HCT116 (cell line): Measurements from ENCODE around the gene EEF1AKMT2. TPM values are rescaled to one million over a fixed set of nuclear protein-coding genes. Genes with fewer than 3 reads are reported as not detected.

Experiments used
- ATAC-seq: fragments of 200-7000 bp; cut with Tn5 transposase; 2 replicates; pipeline ENCODE4 v1.9.1; 2020; ENCODE audit warnings: mild to moderate bottlenecking, moderate library complexity
- BruUV-seq: library from RNA; stranded (reverse); fragments of 400-500 nt; replicated peaks from 2 replicates; lab custom pipeline; 2021; lab: Mats Ljungman, UMichigan
- CTCF ChIA-PET: fragments of 300-600 bp; sonication (Branson Sonifier 250); formaldehyde crosslinking; loops from one replicate; lab custom pipeline; 2021; ENCODE audit warnings: antibody characterized with exemption; lab: Charles Lee
- POLR2A ChIA-PET: fragments of 300-600, 350-600 bp; sonication (Branson Sonifier 250); formaldehyde crosslinking; loops from one replicate; lab custom pipeline; 2021; ENCODE audit warnings: antibody characterized with exemption; lab: Charles Lee
- RAD21 ChIA-PET, 2 experiments: fragments of 300-600 bp; sonication (Branson Sonifier 250); formaldehyde crosslinking; loops; one replicate each; lab custom pipeline; 2023; ENCODE audit warnings: low total read pairs in 2 of 2; ENCODE audit not compliant: uncharacterized antibody in 2 of 2, unreplicated experiment in 2 of 2, low non-redundant PET in 1 of 2; lab: Charles Lee
- DNase-seq: peaks from one replicate; pipeline ENCODE4 v3.0.0-alpha.2; 2010; ENCODE audit warnings: low read depth, low spot score
- H2AFZ ChIP-seq: fragments of 200-600 bp; shearing (Covaris generic), sonication (generic); 2 replicates; pipeline ENCODE4 v1.6.1; 2017; ENCODE audit warnings: low read depth, mixed run types, mixed read lengths, antibody characterized with exemption, low read length; ENCODE audit not compliant: poor library complexity, severe bottlenecking
- H3K27ac ChIP-seq: 2 replicates; pipeline ENCODE4 v1.5.1; 2012; ENCODE audit warnings: low read depth, low read length
- H3K27me3 ChIP-seq: fragments of 200-600 bp; sonication (generic); 2 replicates; pipeline ENCODE4 v1.6.1; 2016; ENCODE audit warnings: mixed run types, low read length, mixed read lengths; ENCODE audit not compliant: insufficient read depth
- H3K36me3 ChIP-seq, 2 experiments: fragments of 200-500 bp in 1 of 2; fragments of 200-600 bp in 1 of 2; sonication (Bioruptor generic) in 1 of 2; sonication (generic) in 1 of 2; 2 replicates each; pipeline versions ENCODE4 v1.5.1 to v1.6.1; 2014 to 2016; ENCODE audit warnings: low read length in 2 of 2, inconsistent platforms in 1 of 2, mixed read lengths in 1 of 2, mixed run types in 1 of 2; ENCODE audit not compliant: insufficient read depth in 2 of 2, control insufficient read depth in 1 of 2
- H3K4me1 ChIP-seq, 2 experiments: fragments of 200-600 bp in 1 of 2; sonication (generic) in 1 of 2; 2 replicates each; pipeline versions ENCODE4 v1.5.1 to v1.6.1; 2012 to 2017; ENCODE audit warnings: low read length in 2 of 2, inconsistent platforms in 1 of 2, mild to moderate bottlenecking in 1 of 2, mixed read lengths in 1 of 2, mixed run types in 1 of 2, moderate library complexity in 1 of 2; ENCODE audit not compliant: insufficient read depth in 2 of 2, control insufficient read depth in 1 of 2
- H3K4me2 ChIP-seq: fragments of 200-600 bp; sonication (generic); 2 replicates; pipeline ENCODE4 v1.6.1; 2017; ENCODE audit warnings: mixed run types, low read length, mixed read lengths
- H3K4me3 ChIP-seq, 2 experiments: fragments of 200-600 bp in 1 of 2; sonication (generic) in 1 of 2; replicated peaks in 1 of 2; 2 replicates each; pipeline ENCODE4 v1.5.1; 2011 to 2016; ENCODE audit warnings: low read length in 2 of 2, control low read depth in 1 of 2, low read depth in 1 of 2, mild to moderate bottlenecking in 1 of 2, mixed read lengths in 1 of 2, mixed run types in 1 of 2
- H3K79me2 ChIP-seq: fragments of 200-600 bp; sonication (generic); 2 replicates; pipeline ENCODE4 v1.6.1; 2017; ENCODE audit warnings: mild to moderate bottlenecking, mixed run types, low read length, moderate library complexity, mixed read lengths; ENCODE audit not compliant: insufficient read depth
- H3K9ac ChIP-seq: fragments of 200-600 bp; sonication (generic); 2 replicates; pipeline ENCODE4 v1.6.1; 2016; ENCODE audit warnings: low read length, mixed read lengths
- H3K9me2 ChIP-seq: fragments of 200-600 bp; sonication (generic), shearing (Covaris generic); 2 replicates; pipeline ENCODE4 v1.6.1; 2017; ENCODE audit warnings: mixed run types, mild to moderate bottlenecking, moderate library complexity; ENCODE audit not compliant: insufficient read depth
- H3K9me3 ChIP-seq, 2 experiments: fragments of 200-500 bp in 1 of 2; fragments of 200-600 bp in 1 of 2; sonication (Bioruptor generic) in 1 of 2; sonication (generic) in 1 of 2; 2 replicates each; pipeline ENCODE4 v1.6.1; 2014 to 2017; ENCODE audit warnings: low read length in 2 of 2, mixed read lengths in 2 of 2, inconsistent platforms in 1 of 2, low read depth in 1 of 2, mild to moderate bottlenecking in 1 of 2, mixed run types in 1 of 2, moderate library complexity in 1 of 2; ENCODE audit not compliant: control insufficient read depth in 1 of 2, insufficient read depth in 1 of 2
- H4K20me1 ChIP-seq: fragments of 200-600 bp; sonication (generic), shearing (Covaris generic); 2 replicates; pipeline ENCODE4 v1.6.1; 2017; ENCODE audit warnings: mixed run types, mild to moderate bottlenecking, moderate library complexity; ENCODE audit not compliant: insufficient read depth
- ELF1 ChIP-seq: IDR thresholded peaks from 2 replicates; pipeline ENCODE4 v1.6.1; 2012; ENCODE audit warnings: low read depth, borderline replicate concordance
- EZH2 ChIP-seq: fragments of 200-600 bp; sonication (generic); IDR thresholded peaks from 2 replicates; pipeline ENCODE4 v1.6.1; 2017; ENCODE audit warnings: antibody characterized with exemption, mixed run types
- JUND ChIP-seq: IDR thresholded peaks from 2 replicates; pipeline ENCODE4 v1.6.1; 2012
- POLR2A ChIP-seq: IDR thresholded peaks from 2 replicates; pipeline ENCODE4 v1.7.0; 2011; ENCODE audit warnings: borderline replicate concordance; ENCODE audit not compliant: insufficient read depth, insufficient read length; ENCODE audit errors: extremely low read depth
- REST ChIP-seq: IDR thresholded peaks from 2 replicates; pipeline ENCODE4 v1.6.1; 2012; ENCODE audit warnings: low read depth
- SIN3A ChIP-seq: IDR thresholded peaks from 2 replicates; pipeline ENCODE4 v1.6.1; 2012; ENCODE audit warnings: low read depth
- ZFX ChIP-seq: fragments of 450-650 bp; IDR thresholded peaks from 2 replicates; pipeline ENCODE4 v1.6.1; 2017
- intact Hi-C: fragments of 100-400 bp; cut with micrococcal nuclease; formaldehyde crosslinking; loops from 2 replicates; pipeline ENCODE4 v1.10.0; 2022
- total RNA-seq: library from RNA; stranded (reverse); gene quantifications from one replicate; pipeline ENCODE4 v1.2.1, GENCODE V29; 2021; ENCODE audit not compliant: unreplicated experiment
- TF ChIP-seq, protein P1 (sequence below): IDR thresholded peaks from 2 replicates; pipeline ENCODE4 v1.6.1; 2012

The EEF1AKMT2 gene
- total RNA-seq, 1 experiment from 2014 or later: 39.6 TPM

DNA sequence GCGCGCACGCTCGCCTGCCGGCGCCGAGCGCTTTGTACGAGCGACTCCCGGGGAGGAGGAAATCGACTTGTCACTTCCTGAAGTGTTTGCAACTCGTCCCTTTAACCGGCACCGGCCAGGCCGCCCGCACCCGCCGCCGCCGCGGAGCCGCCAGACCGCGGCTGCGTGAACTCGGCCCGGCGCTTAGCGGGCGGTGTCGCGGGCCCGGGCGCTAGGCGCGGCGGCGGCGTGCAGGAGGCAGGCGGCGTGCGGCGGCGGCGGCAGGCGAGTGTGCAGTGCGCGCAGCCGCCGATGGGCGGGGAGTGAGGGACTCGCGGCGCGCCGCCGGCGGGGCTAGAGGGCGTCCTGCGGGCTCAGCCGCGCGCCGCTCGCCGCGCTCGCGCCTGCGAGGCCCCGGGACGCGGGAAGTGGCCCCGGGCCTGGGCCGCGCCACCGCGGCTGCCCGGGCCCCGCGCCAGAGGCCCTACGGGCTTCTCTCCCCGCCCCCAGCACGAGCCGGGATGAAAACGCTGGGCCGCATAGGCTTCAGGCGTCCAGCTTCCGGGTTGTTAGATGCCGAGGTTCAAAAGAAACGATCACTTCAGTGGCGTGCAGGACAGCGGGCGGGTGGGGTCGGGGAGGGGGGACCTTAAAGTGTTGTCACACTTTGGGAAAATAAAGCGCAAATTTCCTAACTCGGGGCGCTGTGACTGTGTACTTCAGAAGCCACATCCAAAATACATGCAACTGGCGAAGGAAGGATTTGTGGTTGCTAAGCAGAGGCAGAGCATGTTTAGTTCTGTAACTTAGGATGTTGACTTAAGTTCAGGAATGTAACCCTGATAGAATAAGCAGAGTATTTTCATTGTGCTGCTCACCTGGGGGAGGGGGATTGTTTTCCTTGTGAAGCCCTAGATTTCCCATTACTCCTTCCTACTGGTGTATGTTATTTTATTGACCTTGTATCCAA is 47.3 kb downstream of the EEF1AKMT2 start, which contains the start of gene FAM53B (continued):
- TF ChIP-seq ZFX (peak; percentile 70), JUND (no peak)
- TF ChIP-seq, protein P1, sequence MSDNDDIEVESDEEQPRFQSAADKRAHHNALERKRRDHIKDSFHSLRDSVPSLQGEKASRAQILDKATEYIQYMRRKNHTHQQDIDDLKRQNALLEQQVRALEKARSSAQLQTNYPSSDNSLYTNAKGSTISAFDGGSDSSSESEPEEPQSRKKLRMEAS: peak; percentile 19

DNA sequence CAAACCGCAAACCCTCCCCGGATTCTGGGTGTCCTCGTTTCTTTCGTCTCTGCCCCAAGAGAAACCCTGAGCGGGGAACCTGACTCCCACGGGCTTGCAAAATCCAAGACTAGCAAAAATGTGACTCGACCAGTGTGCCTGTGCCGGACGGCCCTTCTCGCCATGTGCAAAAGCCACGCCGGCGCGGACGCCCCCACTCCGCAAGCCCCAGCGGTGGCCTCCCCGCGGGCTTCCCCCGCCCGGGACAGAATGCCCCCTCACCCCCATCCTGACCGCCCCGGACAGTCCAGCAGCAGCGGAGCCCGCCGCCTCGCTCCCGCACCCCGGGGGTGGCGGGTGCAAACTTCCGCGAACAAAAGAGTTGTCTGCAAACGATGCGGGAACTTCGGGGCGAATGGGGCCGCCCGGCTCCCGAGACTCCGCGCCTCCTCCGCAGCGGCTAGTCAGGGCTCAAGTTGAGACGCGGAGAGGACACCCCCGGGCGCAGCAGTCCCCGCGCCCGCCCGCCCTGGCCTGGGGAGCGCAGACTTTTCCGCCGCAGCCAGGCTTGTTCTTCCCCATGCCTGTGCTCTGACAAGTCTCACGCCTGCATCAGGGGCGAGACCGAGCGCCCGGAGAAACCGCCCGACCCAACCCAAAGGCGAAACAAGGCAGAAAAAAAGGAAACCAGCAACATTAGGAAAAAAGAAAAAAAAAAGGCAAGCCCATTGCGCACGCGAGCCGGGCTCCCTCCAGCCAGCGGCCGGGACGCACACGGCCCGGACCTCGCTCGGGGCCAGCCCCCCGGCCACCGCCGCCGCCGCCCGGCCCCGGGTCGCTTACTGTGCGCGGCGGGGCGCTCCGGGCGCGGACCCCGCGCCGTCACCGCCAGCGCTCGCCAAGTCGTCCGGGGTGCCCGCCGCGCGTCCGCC is 48.2 kb downstream of the EEF1AKMT2 start:
- TF ChIP-seq, protein P1: peak; percentile 28; the same call in 1 of the 2 replicates
- TF ChIP-seq POLR2A: no peak
- no peak for TF ChIP-seq SIN3A
- no peak for TF ChIP-seq REST
- TF ChIP-seq ELF1: no peak
- no peak for TF ChIP-seq EZH2

More for the DNA sequence above, 48.2 kb downstream of the EEF1AKMT2 start:
- Histone ChIP-seq H3K9me2 (no peaks in the 10 kb centered on the region), H2AFZ (no peak overlapping the region), H3K4me3 (peak overlapping the region; percentile 69 to 72), H3K9me3 (no peaks in the 10 kb centered on the region), H3K27ac (peak overlapping the region; percentile 63; the same call in 1 of the 2 replicates), H3K36me3 (peaks cover 4 to 11% of the 10 kb centered on the region in 2 experiments; a peak in 3 of 4 replicates), H3K4me1 (peaks cover 22 to 36% of the 10 kb centered on the region in 2 experiments), H3K9ac (peak overlapping the region; percentile 75), H4K20me1 (no peaks in the 10 kb centered on the region), H3K79me2 (peaks cover 23% of the 10 kb centered on the region; the same call in 1 of the 2 replicates), H3K4me2 (peak overlapping the region; percentile 90), H3K27me3 (no peaks in the 10 kb centered on the region)
- intact Hi-C loops: loop anchor here (5.0 kb wide), 4 partner anchors 96 to 1161 kb away; partner anchors contain the start of gene OAT
- POLR2A ChIA-PET: no interaction called here
- RAD21 ChIA-PET: interaction anchor here in 1 of 2 experiments (0.6 to 0.7 kb wide), 2 partner anchors 11 to 264 kb away, joined by 3 to 6 read pairs; no protein-coding TSS in a partner anchor
- CTCF ChIA-PET: interaction anchor here (1.1 kb wide), 1 partner anchor 9 kb away, joined by 3 read pairs; no protein-coding TSS in a partner anchor
- no peak for DNase-seq
- peak; percentile 17; the same call in 1 of the 2 replicates for ATAC-seq
- BruUV-seq: no TSS peak
